HG03066 (cell line): ENCODE data around the gene SENP8.

ENCODE experiments used
- ATAC-seq: cut with Tn5 transposase; IDR thresholded peaks from one replicate; pipeline ENCODE4 v1.9.1; 2021; ENCODE audit warnings: low read depth; ENCODE audit not compliant: unreplicated experiment

The SENP8 gene

DNA sequence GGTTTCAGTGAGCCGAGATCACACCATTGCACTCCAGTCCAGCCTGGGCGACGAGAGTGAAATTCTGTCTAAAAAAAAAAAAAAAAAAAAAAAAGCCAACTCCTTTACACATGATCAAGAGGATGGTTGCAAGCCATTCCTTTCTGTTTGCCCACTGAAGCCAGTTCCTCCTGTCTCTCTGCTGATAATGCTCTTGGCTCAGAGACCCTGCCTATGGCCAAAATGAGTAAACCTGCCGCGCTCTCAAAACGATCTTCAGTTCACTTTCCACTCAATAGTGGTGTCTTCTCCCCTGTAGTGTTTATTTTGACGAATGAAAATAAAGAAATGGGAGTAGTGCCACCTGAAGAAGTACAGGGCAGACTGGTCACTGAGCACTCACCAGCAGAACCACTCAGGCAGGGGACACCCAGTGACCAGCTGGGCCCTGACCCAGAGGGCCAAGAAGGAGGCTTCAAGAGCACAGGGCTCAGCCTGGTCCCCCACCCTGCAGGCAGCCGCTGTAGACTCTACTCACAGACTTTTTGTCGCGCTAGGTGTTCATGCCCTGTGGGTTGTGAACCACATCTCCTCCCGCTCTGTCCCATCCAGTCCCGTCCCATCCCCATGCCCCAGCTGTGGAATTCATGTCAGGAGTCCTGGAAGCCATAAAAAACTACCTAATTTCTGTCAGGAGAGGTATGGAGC, 55.8 kb downstream of the SENP8 start:
- ATAC-seq: no peak

GRCh38 chr15:72174551-72175165, 56.5 kb downstream of the SENP8 start:
- ATAC-seq: no peak

DNA sequence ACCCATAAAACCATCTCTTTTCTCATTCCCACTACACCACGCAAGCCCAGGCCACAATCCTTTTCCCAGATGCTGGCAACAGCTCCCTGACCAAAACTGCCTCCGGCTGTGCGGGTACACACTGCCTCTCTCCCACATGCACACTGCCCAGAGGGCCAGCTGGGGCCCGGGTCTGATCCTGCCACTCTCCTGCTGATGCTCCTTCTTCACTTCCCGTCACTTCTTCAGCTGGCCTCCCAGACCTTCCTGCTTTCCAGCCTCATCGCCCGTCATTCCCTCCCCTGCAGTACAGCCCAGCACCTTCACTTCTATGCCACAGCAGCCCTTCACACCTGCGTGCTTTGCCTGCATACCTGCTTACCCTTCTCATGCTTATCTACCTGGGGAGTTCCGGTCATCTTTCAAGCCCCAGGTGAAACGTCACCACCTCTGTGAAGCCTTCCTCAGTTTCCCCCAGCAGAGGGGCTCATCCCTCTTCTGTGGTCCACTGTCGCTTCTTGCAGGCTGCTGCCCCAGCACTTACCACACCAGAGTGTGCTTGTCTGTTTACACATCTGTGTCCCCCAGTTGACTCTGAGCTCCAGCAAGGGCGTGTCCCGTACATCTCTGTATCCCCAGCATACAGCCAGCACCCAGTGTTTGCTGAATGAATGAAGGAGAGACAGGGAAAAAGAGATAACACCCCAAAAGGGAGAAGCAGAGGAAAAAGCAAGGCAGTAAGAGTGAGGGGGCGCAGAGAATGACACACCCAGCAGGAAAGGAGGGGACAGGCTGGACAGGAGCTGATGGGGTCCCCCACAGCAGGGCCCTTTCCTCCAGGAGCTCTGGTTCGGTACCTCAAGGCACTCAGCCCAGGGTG, 57.2 kb downstream of the SENP8 start:
- no peak for ATAC-seq

GRCh38 chr15:72176159-72176558, 58.0 kb downstream of the SENP8 start:
- no peak for ATAC-seq

GRCh38 chr15:72176743-72177142, 58.5 kb downstream of the SENP8 start:
- no peak for ATAC-seq

DNA sequence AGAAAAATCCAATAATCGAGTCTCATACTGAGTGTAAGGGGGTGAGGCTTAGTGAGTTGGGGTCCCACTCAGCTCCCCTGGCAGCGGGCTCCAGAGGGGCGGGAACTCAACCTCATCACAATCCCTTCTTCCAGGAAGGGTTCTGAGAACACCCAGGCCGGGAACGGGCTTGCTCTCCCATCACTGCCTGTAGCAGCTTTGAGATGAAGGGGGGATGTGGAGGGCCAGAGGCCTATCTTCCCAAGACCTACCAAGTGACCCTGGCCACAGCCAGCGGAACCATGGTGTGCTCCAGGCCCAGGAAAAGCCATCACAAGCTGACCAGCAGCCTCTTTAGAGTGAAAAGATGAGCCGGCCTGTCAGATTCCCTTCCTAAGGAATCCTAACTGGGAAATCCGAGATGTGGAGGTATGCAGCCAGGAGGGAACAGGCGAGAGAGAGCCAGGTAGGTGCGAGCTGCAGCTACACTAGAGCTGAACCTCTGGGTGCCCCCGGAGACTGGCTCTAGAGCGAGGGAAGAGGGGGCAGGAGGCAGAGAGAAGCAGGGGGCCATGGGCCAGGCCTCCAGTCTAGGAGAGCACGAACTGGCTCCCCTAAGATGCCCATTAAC, 60.9 kb downstream of the SENP8 start:
- no peak for ATAC-seq

DNA sequence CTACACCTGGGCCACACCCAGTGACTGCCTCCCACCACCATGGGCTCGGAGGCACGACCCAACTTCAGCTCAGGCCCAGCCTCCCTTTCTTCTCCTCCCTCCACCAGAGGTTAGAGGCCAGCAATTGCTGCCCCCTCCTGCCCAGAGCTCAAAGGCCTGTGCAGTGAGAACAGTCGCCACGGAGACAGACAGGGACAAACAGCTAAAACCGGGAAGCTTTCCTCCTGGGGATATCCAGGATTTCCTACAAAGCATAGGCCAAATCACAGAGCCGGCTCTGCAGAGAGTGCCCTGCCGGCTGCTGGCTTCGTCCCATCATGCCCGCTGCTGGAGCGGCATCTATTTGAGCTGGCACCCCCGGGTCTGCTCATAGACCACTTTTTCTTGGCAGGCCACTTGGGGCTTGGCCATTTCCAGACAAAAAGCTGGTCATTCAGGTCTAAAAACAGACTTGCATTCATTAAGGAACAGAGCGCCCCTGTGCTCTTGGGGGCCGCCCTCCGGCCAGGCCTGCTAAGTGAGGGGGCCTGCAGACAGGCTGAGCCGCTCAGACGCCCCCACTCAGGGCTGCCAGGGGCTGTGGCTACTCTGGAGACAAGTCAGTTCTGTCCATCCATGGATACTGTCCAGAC, 61.9 kb downstream of the SENP8 start:
- no peak for ATAC-seq

DNA sequence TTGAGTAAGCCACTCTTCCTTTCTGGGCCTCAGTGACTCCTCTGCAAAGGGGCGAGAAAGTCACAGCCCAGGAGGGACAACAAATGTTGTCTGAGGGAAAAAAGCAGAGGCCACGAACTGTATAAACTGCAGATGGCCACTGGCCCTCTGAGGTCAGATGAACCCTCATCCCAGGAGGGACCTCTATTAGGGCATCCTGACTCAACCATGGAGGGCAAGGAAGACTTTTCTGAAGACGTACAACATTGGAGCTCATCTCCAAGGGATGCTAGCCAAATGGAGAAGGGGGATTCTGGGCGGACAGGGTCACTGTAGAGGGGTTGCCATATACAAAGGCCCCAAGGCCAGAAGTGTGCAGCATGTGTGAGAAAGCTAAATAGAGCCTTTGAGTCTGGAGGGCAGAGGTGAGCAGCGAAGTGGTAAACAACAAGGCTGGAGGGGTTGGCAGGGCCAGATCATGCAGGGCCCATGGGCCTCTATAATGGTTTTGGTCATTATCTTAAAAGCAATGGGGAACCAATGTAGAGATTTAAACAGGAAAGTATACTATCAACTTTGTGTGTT, 62.6 kb downstream of the SENP8 start:
- no peak for ATAC-seq

DNA sequence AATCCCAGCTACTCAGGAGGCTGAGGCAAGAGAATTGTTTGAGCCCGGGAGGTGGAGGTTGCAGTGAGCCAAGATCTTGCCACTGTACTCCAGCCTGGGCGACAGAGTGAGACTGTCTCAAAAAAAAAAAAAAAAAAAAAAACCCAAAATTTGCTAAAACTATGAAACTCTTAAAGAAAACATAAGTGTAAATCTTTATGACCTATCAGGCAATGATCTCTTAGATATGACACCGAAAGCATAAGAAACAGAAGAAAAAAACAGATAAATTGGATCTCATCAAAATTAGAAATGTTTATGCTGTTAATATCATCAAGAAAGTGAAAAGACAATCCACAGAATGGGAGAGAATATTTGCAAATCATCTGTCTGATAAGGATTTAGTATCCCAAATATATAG, 64.0 kb downstream of the SENP8 start:
- no peak for ATAC-seq

DNA sequence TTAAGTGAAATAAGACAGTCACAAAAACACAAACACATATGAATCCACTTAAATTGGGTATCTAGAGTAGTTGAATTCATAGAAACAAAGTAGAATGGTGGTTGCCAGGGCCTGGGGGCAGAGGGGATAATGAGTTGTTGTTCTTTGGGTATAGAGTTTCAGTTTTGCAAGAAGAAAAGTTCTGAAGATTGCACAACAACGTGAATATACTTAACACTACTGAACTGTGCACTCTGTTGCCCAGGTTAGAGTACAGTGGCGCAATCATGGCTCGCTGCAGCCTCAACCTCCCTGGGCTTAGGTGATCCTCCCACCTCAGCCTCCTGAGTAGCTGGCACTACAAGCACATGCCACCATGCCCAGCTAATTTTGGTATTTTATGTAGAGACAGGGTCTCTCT, 64.5 kb downstream of the SENP8 start:
- no peak for ATAC-seq

- no peak for ATAC-seq
These were observed 65.6 kb downstream of the SENP8 start for GRCh38 chr15:72183781-72184164.

DNA sequence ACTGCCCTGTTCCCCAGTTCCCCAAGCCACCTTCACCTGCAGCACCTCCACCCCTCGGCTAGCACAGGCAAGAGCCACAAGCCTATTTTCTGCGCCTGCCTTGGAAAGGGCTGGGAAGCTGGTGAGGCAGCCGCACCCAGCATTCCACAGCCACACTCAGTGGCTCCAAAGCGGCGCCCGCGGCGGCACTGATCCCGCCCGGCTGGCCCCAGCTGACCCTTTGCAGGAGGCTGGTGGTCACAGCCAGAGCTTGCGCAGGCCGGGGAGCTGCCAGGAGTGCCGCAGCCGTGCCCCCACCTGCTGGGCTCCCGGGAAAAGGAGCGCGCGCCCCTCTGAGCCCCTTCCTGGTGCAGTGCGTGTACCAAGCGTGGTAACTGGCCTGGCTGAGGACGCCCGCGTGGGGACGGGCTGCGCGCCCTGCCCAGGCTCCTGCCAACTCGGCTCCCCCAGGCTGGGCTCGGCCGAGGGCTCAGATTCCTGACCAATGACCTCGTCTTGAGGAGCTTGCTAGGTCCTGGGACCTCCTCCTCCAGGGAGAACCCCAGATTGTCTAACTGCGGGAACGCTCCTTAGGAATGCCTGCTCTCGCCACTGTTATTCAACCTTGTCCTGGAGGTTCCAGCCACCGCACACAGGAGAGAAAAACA, 66.1 kb downstream of the SENP8 start:
- no peak for ATAC-seq

DNA sequence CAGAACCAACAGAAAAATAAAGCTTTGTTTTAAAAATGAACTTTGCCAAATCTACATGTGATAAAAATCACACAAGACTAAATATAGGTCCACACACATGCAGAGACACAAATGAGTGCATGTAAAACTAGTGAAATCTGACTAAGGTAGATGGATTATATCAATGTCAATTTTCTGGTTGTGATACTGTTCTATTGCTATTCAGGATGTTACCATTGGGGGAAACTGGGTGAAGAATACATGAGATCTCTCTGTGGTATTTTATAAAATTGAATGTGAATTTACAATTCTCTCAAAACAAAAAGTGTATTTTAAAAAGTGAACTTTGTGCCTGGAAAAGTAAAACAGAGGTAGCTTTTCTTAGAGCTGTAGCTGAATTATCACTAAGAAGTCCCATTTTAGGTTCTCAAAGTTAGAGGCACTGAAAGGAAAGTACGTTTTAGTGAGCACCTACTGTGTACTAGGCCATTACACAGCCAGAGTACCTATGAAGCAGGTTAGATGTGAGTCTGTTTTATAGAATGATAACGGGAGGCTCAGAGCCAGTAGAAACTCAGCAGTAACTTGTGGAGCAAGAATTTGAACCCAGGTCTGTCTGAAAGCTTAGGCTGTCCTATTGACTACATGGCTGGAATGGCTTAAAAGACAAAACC, 71.2 kb downstream of the SENP8 start:
- no peak for ATAC-seq

GRCh38 chr15:72192416-72192815, 74.2 kb downstream of the SENP8 start:
- ATAC-seq: no peak
